WTC11 (cell line): Measurements from ENCODE around the gene ATP6AP1. TPM values are rescaled to one million over a fixed set of nuclear protein-coding genes. Genes with fewer than 3 reads are reported as not detected.

Source experiments
- AFF4 ChIP-seq: sonication (generic); formaldehyde crosslinking; IDR thresholded peaks from 2 replicates; pipeline ENCODE4 v1.8.1; 2023; ENCODE audit warnings: mild to moderate bottlenecking, missing genetic modification reagents, borderline replicate concordance
- AR ChIP-seq: fragments of 250-450 bp; sonication (Bioruptor Pico); IDR thresholded peaks from 2 replicates; pipeline ENCODE4 v1.9.0; 2021; ENCODE audit warnings: mild to moderate bottlenecking
- ARID4B ChIP-seq: sonication (generic); formaldehyde crosslinking; IDR thresholded peaks from 2 replicates; pipeline ENCODE4 v1.8.0; 2023; ENCODE audit warnings: missing genetic modification reagents, mild to moderate bottlenecking, borderline replicate concordance
- CDX4 ChIP-seq: fragments of 250-450 bp; sonication (Bioruptor Pico); IDR thresholded peaks from 2 replicates; pipeline ENCODE4 v1.9.0; 2021; ENCODE audit warnings: moderate library complexity, mild to moderate bottlenecking, inconsistent platforms, borderline replicate concordance
- CREM ChIP-seq: sonication (generic); formaldehyde crosslinking; IDR thresholded peaks from 2 replicates; pipeline ENCODE4 v1.8.1; 2022; ENCODE audit warnings: mild to moderate bottlenecking, missing genetic modification reagents, moderate library complexity
- CTCF ChIP-seq: fragments of 200-600 bp; IDR thresholded peaks from 2 replicates; pipeline ENCODE4 v1.8.0; 2022; ENCODE audit warnings: antibody characterized with exemption
- E2F4 ChIP-seq: sonication (generic); formaldehyde crosslinking; IDR thresholded peaks from 2 replicates; pipeline ENCODE4 v1.8.1; 2022; ENCODE audit warnings: low read depth, mild to moderate bottlenecking, moderate library complexity, missing genetic modification reagents, borderline replicate concordance
- E2F5 ChIP-seq: sonication (generic); formaldehyde crosslinking; IDR thresholded peaks from 2 replicates; pipeline ENCODE4 v1.8.1; 2022; ENCODE audit warnings: mild to moderate bottlenecking, moderate library complexity, missing genetic modification reagents
- FOXP1 ChIP-seq: sonication (generic); formaldehyde crosslinking; IDR thresholded peaks from 2 replicates; pipeline ENCODE4 v1.8.0; 2022; ENCODE audit warnings: missing genetic modification reagents, mild to moderate bottlenecking, moderate library complexity, borderline replicate concordance
- IRF2 ChIP-seq: sonication (generic); formaldehyde crosslinking; IDR thresholded peaks from 2 replicates; pipeline ENCODE4 v1.8.0; 2022; ENCODE audit warnings: low read depth, missing genetic modification reagents, borderline replicate concordance
- MYBL2 ChIP-seq: sonication (generic); formaldehyde crosslinking; IDR thresholded peaks from 2 replicates; pipeline ENCODE4 v1.8.1; 2023; ENCODE audit warnings: mild to moderate bottlenecking, moderate library complexity, missing genetic modification reagents
- NR3C1 ChIP-seq: sonication (generic); formaldehyde crosslinking; conservative IDR thresholded peaks from 2 replicates; pipeline ENCODE4 v1.8.1; 2023; ENCODE audit warnings: low read depth, mild to moderate bottlenecking, missing genetic modification reagents
- RELA ChIP-seq: sonication (generic); formaldehyde crosslinking; IDR thresholded peaks from 2 replicates; pipeline ENCODE4 v1.8.1; 2022; ENCODE audit warnings: missing genetic modification reagents, mild to moderate bottlenecking, borderline replicate concordance
- RORB ChIP-seq: fragments of 250-450 bp; sonication (Bioruptor Pico); IDR thresholded peaks from 2 replicates; pipeline ENCODE4 v1.9.0; 2021; ENCODE audit warnings: mild to moderate bottlenecking
- SP1 ChIP-seq: sonication (generic); formaldehyde crosslinking; conservative IDR thresholded peaks from 2 replicates; pipeline ENCODE4 v1.8.1; 2022; ENCODE audit warnings: missing genetic modification reagents
- TEAD1 ChIP-seq: sonication (generic); formaldehyde crosslinking; IDR thresholded peaks from 2 replicates; pipeline ENCODE4 v1.8.0; 2022; ENCODE audit warnings: mild to moderate bottlenecking, missing genetic modification reagents
- ZBTB21 ChIP-seq: sonication (generic); formaldehyde crosslinking; IDR thresholded peaks from 2 replicates; pipeline ENCODE4 v1.8.1; 2023; ENCODE audit warnings: mild to moderate bottlenecking, missing genetic modification reagents, borderline replicate concordance
- ZNF121 ChIP-seq: sonication (generic); formaldehyde crosslinking; IDR thresholded peaks from 2 replicates; pipeline ENCODE4 v1.8.0; 2023; ENCODE audit warnings: missing genetic modification reagents
- ZSCAN18 ChIP-seq: fragments of 250-450 bp; sonication (Bioruptor Pico); IDR thresholded peaks from 2 replicates; pipeline ENCODE4 v2.1.2; 2022; ENCODE audit warnings: mild to moderate bottlenecking, moderate library complexity
- total RNA-seq: library from RNA; stranded (reverse); gene quantifications from 3 replicates; pipeline ENCODE4 v1.2.3, GENCODE V29; 2021

The ATP6AP1 gene
- total RNA-seq, 1 experiment from 2014 or later, result 43.9 TPM

- TF ChIP-seq ZSCAN18 (CRISPR knock-in tag) (no peak), ZNF121 (CRISPR knock-in tag) (no peak), NR3C1 (CRISPR knock-in tag) (no peak), ARID4B (CRISPR knock-in tag) (0 out of 2 replicates have a peak, but pooled peaks have one; percentile 28), SP1 (CRISPR knock-in tag) (peak; percentile 91), IRF2 (CRISPR knock-in tag) (no peak), ZBTB21 (peak; percentile 99), AFF4 (CRISPR knock-in tag) (no peak), RELA (CRISPR knock-in tag) (no peak), FOXP1 (peak; percentile 69), RORB (no peak), E2F4 (CRISPR knock-in tag) (no peak), CREM (CRISPR knock-in tag) (peak; percentile 88), E2F5 (0 out of 2 replicates have a peak, but pooled peaks have one; percentile 25), CDX4 (CRISPR knock-in tag) (no peak), MYBL2 (CRISPR knock-in tag) (peak; percentile 78), TEAD1 (no peak), AR (CRISPR knock-in tag) (no peak), CTCF (no peak)
These were observed 49.5 kb upstream of the ATP6AP1 start, which contains the start of gene EMD (continued) for GRCh38 chrX:154378799-154379568.
